SH-SY5Y (cell line): Measurements from ENCODE around the gene OVOL1.

Experiments used
- GATA2 ChIP-seq: IDR thresholded peaks from 2 replicates; pipeline ENCODE4 v1.6.1; 2011; ENCODE audit warnings: mild to moderate bottlenecking, low read depth, low read length
- GATA3 ChIP-seq: IDR thresholded peaks from 2 replicates; pipeline ENCODE4 v1.6.1; 2011; ENCODE audit warnings: low read depth, mild to moderate bottlenecking, low read length, moderate library complexity

DNA sequence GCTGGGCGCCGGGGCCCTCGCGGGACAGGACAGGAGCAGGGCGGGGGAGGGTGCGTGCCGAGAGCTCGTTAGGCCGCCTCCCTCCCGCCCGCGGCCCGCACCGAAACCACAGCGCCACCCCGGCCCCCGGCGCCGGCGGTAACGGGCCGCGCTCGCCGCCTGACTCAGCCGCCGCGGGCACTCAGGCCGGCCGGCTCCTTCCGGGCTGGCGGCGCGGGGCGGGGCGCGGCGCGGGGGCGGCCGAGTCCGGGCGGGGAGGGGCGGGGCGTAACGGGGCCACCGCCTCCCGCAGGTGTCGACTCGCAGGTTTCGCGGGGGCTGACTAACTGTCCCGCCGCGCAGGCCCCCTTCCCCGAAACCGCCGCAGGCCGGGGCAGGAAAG, 6.1 kb upstream of the OVOL1 start, which contains the start of gene AP5B1:
- TF ChIP-seq GATA3 (no peak), GATA2 (no peak)
